GM21528 (cell line): ENCODE results near the gene ZNF341.
"Not testable (repeated sequence)": the region's sequence is repeated elsewhere in the genome, so short reads cannot be mapped to it uniquely, and the experiment has no call there.

Experiments
- ATAC-seq: cut with Tn5 transposase; IDR thresholded peaks from one replicate; pipeline ENCODE4 v1.9.1; 2021; ENCODE audit warnings: mild to moderate bottlenecking, moderate library complexity; ENCODE audit not compliant: unreplicated experiment, low FRiP score

ZNF341 gene

GRCh38 chr20:33727806-33728205, 4.0 kb upstream of the ZNF341 start:
- no peak for ATAC-seq

- no peak for ATAC-seq
These were observed 3.3 kb upstream of the ZNF341 start for GRCh38 chr20:33728463-33728862.

- no peak for ATAC-seq
These were observed 2.7 kb upstream of the ZNF341 start for GRCh38 chr20:33729101-33729500.

GRCh38 chr20:33730946-33731692, 677 bp upstream of the ZNF341 start:
- ATAC-seq: no peak

- peak; percentile 57 for ATAC-seq
These were observed 572 bp downstream of the ZNF341 start for GRCh38 chr20:33732166-33732970.

GRCh38 chr20:33733654-33734576, 2.1 kb downstream of the ZNF341 start:
- no peak for ATAC-seq

- no peak for ATAC-seq
These were observed 5.2 kb downstream of the ZNF341 start for GRCh38 chr20:33736962-33737361.

GRCh38 chr20:33739493-33739892, 7.7 kb downstream of the ZNF341 start:
- no peak for ATAC-seq

GRCh38 chr20:33740189-33740588, 8.4 kb downstream of the ZNF341 start:
- ATAC-seq: no peak

- ATAC-seq: no peak
These were observed 12.4 kb downstream of the ZNF341 start for GRCh38 chr20:33744181-33744580.

- no peak for ATAC-seq
These were observed 13.1 kb downstream of the ZNF341 start for GRCh38 chr20:33744773-33745385.

- ATAC-seq: no peak
These were observed 14.7 kb downstream of the ZNF341 start for GRCh38 chr20:33746325-33746998.

GRCh38 chr20:33751775-33752174, 20.0 kb downstream of the ZNF341 start:
- no peak for ATAC-seq

- no peak for ATAC-seq
These were observed 21.3 kb downstream of the ZNF341 start for GRCh38 chr20:33753143-33753542.

GRCh38 chr20:33753763-33754162, 22.0 kb downstream of the ZNF341 start:
- ATAC-seq: no peak

GRCh38 chr20:33755936-33756490, 24.2 kb downstream of the ZNF341 start:
- ATAC-seq: not testable (repeated sequence)

- ATAC-seq: no peak
These were observed 25.2 kb downstream of the ZNF341 start for GRCh38 chr20:33757046-33757445.

GRCh38 chr20:33757458-33757857, 25.7 kb downstream of the ZNF341 start:
- no peak for ATAC-seq

GRCh38 chr20:33761698-33762250, 30.0 kb downstream of the ZNF341 start:
- ATAC-seq: no peak
